Osteocyte (in vitro differentiated cells): Measurements from ENCODE around the gene APBB2. TPM values are rescaled to one million over a fixed set of nuclear protein-coding genes. Genes with fewer than 3 reads are reported as not detected.

Source experiments
- DNase-seq: peaks from one replicate; pipeline ENCODE4 v3.0.0; 2021; ENCODE audit warnings: mixed read lengths; ENCODE audit not compliant: unreplicated experiment; ENCODE audit errors: extremely low spot score
- H3K27ac Mint-ChIP-seq: one replicate; pipeline ENCODE4 v1.8.0; 2021; ENCODE audit warnings: mild to moderate bottlenecking, mixed read lengths; ENCODE audit not compliant: unreplicated experiment
- H3K27me3 Mint-ChIP-seq: one replicate; pipeline ENCODE4 v1.8.0; 2021; ENCODE audit warnings: mixed read lengths; ENCODE audit not compliant: unreplicated experiment
- H3K36me3 Mint-ChIP-seq: one replicate; pipeline ENCODE4 v1.8.0; 2021; ENCODE audit warnings: mixed read lengths; ENCODE audit not compliant: unreplicated experiment
- H3K4me1 Mint-ChIP-seq: one replicate; pipeline ENCODE4 v1.8.0; 2021; ENCODE audit warnings: mixed read lengths; ENCODE audit not compliant: unreplicated experiment
- H3K4me3 Mint-ChIP-seq: one replicate; pipeline ENCODE4 v1.8.0; 2021; ENCODE audit warnings: mild to moderate bottlenecking, moderate library complexity, mixed read lengths; ENCODE audit not compliant: unreplicated experiment
- H3K9me3 Mint-ChIP-seq: one replicate; pipeline ENCODE4 v1.8.0; 2021; ENCODE audit warnings: mixed read lengths; ENCODE audit not compliant: unreplicated experiment
- total RNA-seq: library from RNA; stranded (reverse); gene quantifications from 2 replicates; pipeline ENCODE4 v1.2.1, GENCODE V29; 2021
- TF ChIP-seq, protein P1 (sequence below): fragments of 200-600 bp; sonication (generic); IDR thresholded peaks from 2 replicates; pipeline ENCODE4 v1.5.0; 2021; ENCODE audit warnings: antibody characterized with exemption, mild to moderate bottlenecking, moderate library complexity

The APBB2 gene
- total RNA-seq, 1 donor from 2014 or later = 56.2 TPM

DNA sequence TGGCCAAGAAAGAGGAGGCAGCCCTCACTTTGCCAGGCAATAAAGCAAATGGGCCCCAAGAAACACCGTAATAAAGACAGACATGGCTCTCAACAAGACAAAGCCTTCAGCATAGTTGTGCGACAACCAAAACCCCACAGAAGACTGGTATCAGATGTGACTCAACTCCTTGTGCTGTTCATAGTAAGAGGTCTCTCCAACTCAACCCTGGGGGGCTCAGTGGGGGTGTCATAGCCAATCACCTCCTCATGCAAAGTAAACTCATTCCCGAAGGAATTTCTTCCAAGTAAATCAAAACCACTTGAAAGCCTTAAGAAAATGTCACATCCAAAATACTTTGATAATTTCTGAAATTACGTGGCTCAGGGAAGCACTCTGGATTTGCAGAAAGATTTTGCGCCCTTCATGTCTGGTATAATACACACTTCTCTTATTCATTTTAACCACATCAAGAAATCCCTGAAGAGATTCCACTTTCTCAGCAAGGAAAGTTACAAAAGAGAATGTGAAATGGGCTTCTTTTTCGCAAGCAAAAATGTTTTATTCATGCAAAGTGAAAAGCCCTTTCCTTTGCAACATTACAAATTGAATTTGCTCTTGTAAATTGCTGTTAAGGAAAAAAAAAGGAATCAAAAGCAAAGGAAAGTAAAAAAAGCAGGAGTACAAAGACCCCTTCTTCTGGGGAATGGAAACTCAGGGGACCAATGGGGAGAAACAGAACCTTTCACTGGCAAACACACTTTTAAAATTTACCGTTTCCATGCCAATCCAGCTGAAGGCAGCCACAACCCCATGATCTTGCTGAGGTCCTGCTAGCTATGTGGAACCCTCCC lies 327.2 kb downstream of the APBB2 start:
- no peak for DNase-seq
- no peaks in the 10 kb centered on the region for H3K4me1 Mint-ChIP-seq
- H3K27me3 Mint-ChIP-seq = no peaks in the 10 kb centered on the region
- no peaks in the 10 kb centered on the region for H3K9me3 Mint-ChIP-seq
- peaks cover 26% of the 10 kb centered on the region for H3K36me3 Mint-ChIP-seq
- H3K27ac Mint-ChIP-seq = no peak overlapping the region
- no peak overlapping the region for H3K4me3 Mint-ChIP-seq
- TF ChIP-seq, protein P1, sequence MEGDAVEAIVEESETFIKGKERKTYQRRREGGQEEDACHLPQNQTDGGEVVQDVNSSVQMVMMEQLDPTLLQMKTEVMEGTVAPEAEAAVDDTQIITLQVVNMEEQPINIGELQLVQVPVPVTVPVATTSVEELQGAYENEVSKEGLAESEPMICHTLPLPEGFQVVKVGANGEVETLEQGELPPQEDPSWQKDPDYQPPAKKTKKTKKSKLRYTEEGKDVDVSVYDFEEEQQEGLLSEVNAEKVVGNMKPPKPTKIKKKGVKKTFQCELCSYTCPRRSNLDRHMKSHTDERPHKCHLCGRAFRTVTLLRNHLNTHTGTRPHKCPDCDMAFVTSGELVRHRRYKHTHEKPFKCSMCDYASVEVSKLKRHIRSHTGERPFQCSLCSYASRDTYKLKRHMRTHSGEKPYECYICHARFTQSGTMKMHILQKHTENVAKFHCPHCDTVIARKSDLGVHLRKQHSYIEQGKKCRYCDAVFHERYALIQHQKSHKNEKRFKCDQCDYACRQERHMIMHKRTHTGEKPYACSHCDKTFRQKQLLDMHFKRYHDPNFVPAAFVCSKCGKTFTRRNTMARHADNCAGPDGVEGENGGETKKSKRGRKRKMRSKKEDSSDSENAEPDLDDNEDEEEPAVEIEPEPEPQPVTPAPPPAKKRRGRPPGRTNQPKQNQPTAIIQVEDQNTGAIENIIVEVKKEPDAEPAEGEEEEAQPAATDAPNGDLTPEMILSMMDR = no peak

DNA sequence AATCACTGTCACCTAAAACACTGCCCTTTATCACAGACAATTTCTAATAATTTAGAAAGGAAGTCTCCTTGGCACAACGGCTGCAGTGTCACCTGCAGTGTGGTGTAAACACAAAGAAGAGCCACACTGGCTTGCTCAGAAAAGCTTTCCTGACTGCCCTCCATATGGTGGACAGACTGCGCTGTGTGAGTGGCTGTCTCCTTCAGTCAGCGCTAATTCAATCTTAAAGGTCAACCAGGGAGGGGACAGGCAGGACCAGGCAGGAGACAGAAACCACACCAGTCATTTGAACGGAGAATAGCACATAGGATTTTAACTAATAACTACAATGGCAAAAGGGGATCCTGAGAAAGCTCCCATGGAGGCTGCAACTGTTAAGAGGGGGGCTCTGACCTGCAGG lies 332.5 kb downstream of the APBB2 start:
- no peak for DNase-seq
- H3K27ac Mint-ChIP-seq = no peak overlapping the region
- peaks cover 32% of the 10 kb centered on the region for H3K36me3 Mint-ChIP-seq

DNA sequence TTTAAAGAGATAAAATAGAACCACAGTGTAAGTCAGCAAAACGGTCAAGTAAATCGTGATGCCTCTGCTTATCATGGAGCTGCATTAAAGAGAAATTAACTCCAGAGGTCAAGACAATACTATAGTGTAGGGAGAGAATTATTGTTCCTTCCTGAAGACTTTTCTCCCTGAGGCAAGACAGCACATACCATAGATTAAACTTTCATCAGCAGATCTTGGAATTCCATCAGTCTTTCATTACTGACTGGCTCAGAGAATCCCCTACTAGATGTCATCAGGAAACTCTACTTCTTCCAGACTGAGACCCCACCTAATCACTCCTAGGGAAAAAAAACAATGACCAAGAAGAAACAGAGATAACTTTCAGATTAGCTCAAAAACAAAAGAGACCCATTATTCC lies 333.2 kb downstream of the APBB2 start:
- Mint-ChIP-seq H3K4me1 (peaks cover 6% of the 10 kb centered on the region), H3K9me3 (no peaks in the 10 kb centered on the region), H3K27me3 (no peaks in the 10 kb centered on the region), H3K4me3 (no peak overlapping the region), H3K36me3 (peaks cover 32% of the 10 kb centered on the region), H3K27ac (no peak overlapping the region)
- TF ChIP-seq, protein P1 = no peak
- no peak for DNase-seq

More for the DNA sequence above, 332.5 kb downstream of the APBB2 start:
- H3K9me3 Mint-ChIP-seq = no peaks in the 10 kb centered on the region
- no peak overlapping the region for H3K4me3 Mint-ChIP-seq
- TF ChIP-seq, protein P1 = no peak
- no peaks in the 10 kb centered on the region for H3K27me3 Mint-ChIP-seq
- peaks cover 6% of the 10 kb centered on the region for H3K4me1 Mint-ChIP-seq

DNA sequence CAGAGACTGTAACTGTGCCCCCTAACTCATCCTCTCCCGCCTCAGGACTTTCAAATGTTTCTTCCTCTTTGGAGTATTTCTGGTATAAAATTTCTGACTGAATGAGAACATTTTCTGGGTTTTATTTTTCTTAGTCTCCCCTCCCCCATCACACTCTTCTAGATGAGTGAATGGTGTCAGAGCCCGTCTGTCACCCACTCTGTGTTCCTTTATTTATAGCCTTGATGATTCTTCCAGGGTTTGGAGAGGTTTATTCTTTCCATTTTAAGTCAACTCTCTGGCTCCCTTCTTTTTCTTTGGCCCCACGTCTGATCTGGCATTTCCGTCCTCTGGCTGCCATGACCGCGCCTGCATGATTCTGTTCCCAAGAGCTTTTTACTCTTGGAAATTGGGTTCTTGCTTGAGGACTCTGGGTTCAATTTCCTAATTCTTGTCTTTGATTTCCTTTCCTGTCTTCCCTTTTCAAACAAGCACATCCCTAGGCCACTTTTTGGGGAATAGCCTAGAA lies 335.7 kb downstream of the APBB2 start:
- no peak for DNase-seq
- Mint-ChIP-seq H3K36me3 (peaks cover 32% of the 10 kb centered on the region), H3K9me3 (no peaks in the 10 kb centered on the region), H3K27me3 (no peaks in the 10 kb centered on the region), H3K27ac (no peak overlapping the region), H3K4me3 (no peak overlapping the region), H3K4me1 (peaks cover 6% of the 10 kb centered on the region)
- TF ChIP-seq, protein P1 = no peak

DNA sequence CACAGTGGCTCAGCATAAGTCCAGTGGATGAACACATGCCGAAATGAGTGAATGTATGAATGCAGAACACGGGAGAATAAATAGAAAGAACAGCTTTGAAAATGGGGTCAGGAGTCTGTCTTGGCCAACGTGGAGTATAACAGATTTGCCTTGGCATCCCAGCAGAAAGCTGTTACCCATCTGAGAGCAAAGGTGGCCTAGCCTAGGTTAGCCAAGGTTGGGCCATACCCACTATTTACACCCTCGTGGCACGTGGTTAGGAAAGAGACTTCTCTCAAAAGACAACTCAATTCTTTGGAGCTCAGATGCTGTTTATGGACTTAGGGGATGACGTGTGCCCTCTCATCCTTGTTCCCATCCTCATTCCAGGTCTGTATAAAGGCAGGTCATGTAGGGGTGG lies 337.3 kb downstream of the APBB2 start:
- no peaks in the 10 kb centered on the region for H3K27me3 Mint-ChIP-seq
- H3K4me1 Mint-ChIP-seq = peaks cover 6% of the 10 kb centered on the region
- no peaks in the 10 kb centered on the region for H3K9me3 Mint-ChIP-seq
- H3K36me3 Mint-ChIP-seq = peaks cover 26% of the 10 kb centered on the region
- TF ChIP-seq, protein P1 = no peak
- H3K27ac Mint-ChIP-seq = no peak overlapping the region
- no peak overlapping the region for H3K4me3 Mint-ChIP-seq
- DNase-seq = no peak
